ENCODE measurements around the gene PXDN. TPM values are rescaled to one million over a fixed set of nuclear protein-coding genes. Genes with fewer than 3 reads are reported as not detected.

PXDN gene
- total RNA-seq, 1 experiment from 2014 or later, result 146 TPM

DNA sequence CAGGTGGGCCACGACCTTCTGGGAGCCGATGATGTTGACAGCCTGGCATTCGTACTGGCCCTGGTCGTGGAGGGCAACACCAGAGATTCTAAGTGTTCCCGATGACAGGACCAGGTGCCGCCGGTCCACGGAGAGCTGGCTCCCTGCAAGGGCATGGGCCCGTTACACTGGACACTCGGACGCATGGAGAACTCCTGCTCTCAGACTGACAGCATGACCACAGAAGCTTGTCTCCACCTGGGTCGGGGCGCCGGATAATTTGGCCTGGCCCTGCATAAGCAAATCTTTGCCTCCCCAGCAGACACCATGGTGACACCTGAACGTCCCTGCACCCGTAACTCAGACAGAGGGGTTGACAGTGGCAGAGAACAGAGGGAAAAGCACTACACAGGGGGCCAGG, 80.7 kb downstream of the PXDN start (continued):
- TF ChIP-seq, protein P1, sequence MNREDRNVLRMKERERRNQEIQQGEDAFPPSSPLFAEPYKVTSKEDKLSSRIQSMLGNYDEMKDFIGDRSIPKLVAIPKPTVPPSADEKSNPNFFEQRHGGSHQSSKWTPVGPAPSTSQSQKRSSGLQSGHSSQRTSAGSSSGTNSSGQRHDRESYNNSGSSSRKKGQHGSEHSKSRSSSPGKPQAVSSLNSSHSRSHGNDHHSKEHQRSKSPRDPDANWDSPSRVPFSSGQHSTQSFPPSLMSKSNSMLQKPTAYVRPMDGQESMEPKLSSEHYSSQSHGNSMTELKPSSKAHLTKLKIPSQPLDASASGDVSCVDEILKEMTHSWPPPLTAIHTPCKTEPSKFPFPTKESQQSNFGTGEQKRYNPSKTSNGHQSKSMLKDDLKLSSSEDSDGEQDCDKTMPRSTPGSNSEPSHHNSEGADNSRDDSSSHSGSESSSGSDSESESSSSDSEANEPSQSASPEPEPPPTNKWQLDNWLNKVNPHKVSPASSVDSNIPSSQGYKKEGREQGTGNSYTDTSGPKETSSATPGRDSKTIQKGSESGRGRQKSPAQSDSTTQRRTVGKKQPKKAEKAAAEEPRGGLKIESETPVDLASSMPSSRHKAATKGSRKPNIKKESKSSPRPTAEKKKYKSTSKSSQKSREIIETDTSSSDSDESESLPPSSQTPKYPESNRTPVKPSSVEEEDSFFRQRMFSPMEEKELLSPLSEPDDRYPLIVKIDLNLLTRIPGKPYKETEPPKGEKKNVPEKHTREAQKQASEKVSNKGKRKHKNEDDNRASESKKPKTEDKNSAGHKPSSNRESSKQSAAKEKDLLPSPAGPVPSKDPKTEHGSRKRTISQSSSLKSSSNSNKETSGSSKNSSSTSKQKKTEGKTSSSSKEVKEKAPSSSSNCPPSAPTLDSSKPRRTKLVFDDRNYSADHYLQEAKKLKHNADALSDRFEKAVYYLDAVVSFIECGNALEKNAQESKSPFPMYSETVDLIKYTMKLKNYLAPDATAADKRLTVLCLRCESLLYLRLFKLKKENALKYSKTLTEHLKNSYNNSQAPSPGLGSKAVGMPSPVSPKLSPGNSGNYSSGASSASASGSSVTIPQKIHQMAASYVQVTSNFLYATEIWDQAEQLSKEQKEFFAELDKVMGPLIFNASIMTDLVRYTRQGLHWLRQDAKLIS (CRISPR knock-in tag; IDR thresholded peaks at IDR 0.05; ENCODE audit: borderline replicate concordance), result no peak
- TF ChIP-seq, protein P2, sequence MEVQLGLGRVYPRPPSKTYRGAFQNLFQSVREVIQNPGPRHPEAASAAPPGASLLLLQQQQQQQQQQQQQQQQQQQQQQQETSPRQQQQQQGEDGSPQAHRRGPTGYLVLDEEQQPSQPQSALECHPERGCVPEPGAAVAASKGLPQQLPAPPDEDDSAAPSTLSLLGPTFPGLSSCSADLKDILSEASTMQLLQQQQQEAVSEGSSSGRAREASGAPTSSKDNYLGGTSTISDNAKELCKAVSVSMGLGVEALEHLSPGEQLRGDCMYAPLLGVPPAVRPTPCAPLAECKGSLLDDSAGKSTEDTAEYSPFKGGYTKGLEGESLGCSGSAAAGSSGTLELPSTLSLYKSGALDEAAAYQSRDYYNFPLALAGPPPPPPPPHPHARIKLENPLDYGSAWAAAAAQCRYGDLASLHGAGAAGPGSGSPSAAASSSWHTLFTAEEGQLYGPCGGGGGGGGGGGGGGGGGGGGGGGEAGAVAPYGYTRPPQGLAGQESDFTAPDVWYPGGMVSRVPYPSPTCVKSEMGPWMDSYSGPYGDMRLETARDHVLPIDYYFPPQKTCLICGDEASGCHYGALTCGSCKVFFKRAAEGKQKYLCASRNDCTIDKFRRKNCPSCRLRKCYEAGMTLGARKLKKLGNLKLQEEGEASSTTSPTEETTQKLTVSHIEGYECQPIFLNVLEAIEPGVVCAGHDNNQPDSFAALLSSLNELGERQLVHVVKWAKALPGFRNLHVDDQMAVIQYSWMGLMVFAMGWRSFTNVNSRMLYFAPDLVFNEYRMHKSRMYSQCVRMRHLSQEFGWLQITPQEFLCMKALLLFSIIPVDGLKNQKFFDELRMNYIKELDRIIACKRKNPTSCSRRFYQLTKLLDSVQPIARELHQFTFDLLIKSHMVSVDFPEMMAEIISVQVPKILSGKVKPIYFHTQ (CRISPR knock-in tag; IDR thresholded peaks at IDR 0.05), result no peak
- TF ChIP-seq, protein P3, sequence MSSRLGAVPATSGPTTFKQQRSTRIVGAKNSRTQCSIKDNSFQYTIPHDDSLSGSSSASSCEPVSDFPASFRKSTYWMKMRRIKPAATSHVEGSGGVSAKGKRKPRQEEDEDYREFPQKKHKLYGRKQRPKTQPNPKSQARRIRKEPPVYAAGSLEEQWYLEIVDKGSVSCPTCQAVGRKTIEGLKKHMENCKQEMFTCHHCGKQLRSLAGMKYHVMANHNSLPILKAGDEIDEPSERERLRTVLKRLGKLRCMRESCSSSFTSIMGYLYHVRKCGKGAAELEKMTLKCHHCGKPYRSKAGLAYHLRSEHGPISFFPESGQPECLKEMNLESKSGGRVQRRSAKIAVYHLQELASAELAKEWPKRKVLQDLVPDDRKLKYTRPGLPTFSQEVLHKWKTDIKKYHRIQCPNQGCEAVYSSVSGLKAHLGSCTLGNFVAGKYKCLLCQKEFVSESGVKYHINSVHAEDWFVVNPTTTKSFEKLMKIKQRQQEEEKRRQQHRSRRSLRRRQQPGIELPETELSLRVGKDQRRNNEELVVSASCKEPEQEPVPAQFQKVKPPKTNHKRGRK (CRISPR knock-in tag; IDR thresholded peaks at IDR 0.05; ENCODE audit: borderline replicate concordance), result no peak
- TF ChIP-seq, protein P4, sequence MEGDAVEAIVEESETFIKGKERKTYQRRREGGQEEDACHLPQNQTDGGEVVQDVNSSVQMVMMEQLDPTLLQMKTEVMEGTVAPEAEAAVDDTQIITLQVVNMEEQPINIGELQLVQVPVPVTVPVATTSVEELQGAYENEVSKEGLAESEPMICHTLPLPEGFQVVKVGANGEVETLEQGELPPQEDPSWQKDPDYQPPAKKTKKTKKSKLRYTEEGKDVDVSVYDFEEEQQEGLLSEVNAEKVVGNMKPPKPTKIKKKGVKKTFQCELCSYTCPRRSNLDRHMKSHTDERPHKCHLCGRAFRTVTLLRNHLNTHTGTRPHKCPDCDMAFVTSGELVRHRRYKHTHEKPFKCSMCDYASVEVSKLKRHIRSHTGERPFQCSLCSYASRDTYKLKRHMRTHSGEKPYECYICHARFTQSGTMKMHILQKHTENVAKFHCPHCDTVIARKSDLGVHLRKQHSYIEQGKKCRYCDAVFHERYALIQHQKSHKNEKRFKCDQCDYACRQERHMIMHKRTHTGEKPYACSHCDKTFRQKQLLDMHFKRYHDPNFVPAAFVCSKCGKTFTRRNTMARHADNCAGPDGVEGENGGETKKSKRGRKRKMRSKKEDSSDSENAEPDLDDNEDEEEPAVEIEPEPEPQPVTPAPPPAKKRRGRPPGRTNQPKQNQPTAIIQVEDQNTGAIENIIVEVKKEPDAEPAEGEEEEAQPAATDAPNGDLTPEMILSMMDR (IDR thresholded peaks at IDR 0.05), result no peak
- TF ChIP-seq FOXK1 (CRISPR knock-in tag; IDR thresholded peaks at IDR 0.05) (no peak), EMX1 (CRISPR knock-in tag; IDR thresholded peaks at IDR 0.05) (no peak), JAZF1 (CRISPR knock-in tag; IDR thresholded peaks at IDR 0.05) (no peak), SMAD3 (CRISPR knock-in tag; IDR thresholded peaks at IDR 0.05; ENCODE audit: borderline replicate concordance) (no peak)
- TF ChIP-seq, protein P5, sequence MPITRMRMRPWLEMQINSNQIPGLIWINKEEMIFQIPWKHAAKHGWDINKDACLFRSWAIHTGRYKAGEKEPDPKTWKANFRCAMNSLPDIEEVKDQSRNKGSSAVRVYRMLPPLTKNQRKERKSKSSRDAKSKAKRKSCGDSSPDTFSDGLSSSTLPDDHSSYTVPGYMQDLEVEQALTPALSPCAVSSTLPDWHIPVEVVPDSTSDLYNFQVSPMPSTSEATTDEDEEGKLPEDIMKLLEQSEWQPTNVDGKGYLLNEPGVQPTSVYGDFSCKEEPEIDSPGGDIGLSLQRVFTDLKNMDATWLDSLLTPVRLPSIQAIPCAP (CRISPR knock-in tag; IDR thresholded peaks at IDR 0.05), result no peak

DNA sequence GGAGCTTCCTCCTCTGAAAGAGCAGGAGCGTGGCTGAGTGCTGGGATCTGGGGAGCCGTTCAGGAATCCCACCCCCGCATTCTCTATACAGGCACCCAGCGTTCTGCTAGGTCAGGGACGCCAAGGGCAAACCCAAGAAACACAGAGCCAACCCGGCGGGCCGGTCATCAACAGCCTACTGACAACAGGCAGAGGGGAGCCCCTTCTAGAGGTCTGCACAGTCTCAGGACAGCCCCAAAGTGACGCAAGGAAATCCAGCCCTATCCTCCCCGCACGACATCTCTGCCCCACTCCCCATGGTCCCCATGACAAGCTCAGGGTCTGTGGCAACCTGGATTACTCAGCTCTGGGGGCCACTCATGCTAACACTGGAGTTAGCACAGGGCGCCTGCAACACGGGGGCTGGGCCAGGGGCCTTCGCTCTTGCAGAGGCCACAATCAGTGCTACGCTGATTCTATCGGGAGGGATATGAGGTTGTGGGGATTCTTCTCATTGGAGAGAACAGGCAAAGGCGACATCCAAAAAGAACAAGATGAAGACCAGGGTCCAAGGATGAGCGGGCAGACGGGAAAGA, 81.6 kb downstream of the PXDN start:
- Mint-ChIP-seq H3K27ac (no peak overlapping the region), H3K27me3 (ENCODE audit: low read depth) (no peaks in the 10 kb centered on the region), H3K4me3 (no peak overlapping the region), H3K9me3 (no peaks in the 10 kb centered on the region), H3K36me3 (peaks cover 60% of the 10 kb centered on the region), H3K4me1 (peaks cover 9% of the 10 kb centered on the region)
- TF ChIP-seq PRRX2 (CRISPR knock-in tag; IDR thresholded peaks at IDR 0.05), result no peak
- TF ChIP-seq ETV6 (CRISPR knock-in tag; IDR thresholded peaks at IDR 0.05), result no peak
- TF ChIP-seq, protein P5 (CRISPR knock-in tag; IDR thresholded peaks at IDR 0.05), result no peak
- TF ChIP-seq RORB (CRISPR knock-in tag; IDR thresholded peaks at IDR 0.05), result no peak
- CTCF ChIA-PET, result no interaction called here
- POLR2A ChIA-PET, result no interaction called here
- DNase-seq (ENCODE audit: low spot score) (no peak), ATAC-seq (no peak)
